Ascending aorta (tissue), 2 donors: ENCODE measurements around the gene CIRBP. TPM values are rescaled to one million over a fixed set of nuclear protein-coding genes. Genes with fewer than 3 reads are reported as not detected.
A peak's percentile ranks its signal among the peaks of the same experiment; 100 is the strongest.

Experiments used
- DNase-seq, 2 donors: peaks; one replicate each; pipeline ENCODE4 v3.0.0-alpha.2; 2019; ENCODE audit warnings: low spot score in 2 of 2
- H3K27ac ChIP-seq, 2 donors: fragments of 200-600 bp; sonication (generic); one replicate each; pipeline ENCODE4 v1.5.1; 2016 to 2017; ENCODE audit warnings: mild to moderate bottlenecking in 1 of 2
- H3K27me3 ChIP-seq: fragments of 200-600 bp; sonication (generic); one replicate; pipeline ENCODE4 v1.5.1; 2017
- H3K36me3 ChIP-seq, 2 donors: fragments of 200-600 bp; sonication (generic); one replicate each; pipeline ENCODE4 v1.5.1; 2016
- H3K4me1 ChIP-seq, 2 donors: fragments of 200-600 bp; sonication (generic); one replicate each; pipeline ENCODE4 v1.5.1; 2016 to 2017; ENCODE audit warnings: mild to moderate bottlenecking in 1 of 2
- H3K4me3 ChIP-seq, 2 donors: fragments of 200-600 bp; sonication (generic); one replicate each; pipeline ENCODE4 v1.5.1; 2016 to 2017; ENCODE audit warnings: mild to moderate bottlenecking in 1 of 2
- H3K9me3 ChIP-seq, 2 donors: fragments of 200-600 bp; sonication (generic); one replicate each; pipeline ENCODE4 v1.5.1; 2016
- intact Hi-C: fragments of 100-400 bp; cut with DNase I; formaldehyde crosslinking; loops from one replicate; pipeline ENCODE4 v1.15.1; 2023
- total RNA-seq: library from RNA; depleted of rRNA; stranded (reverse); fragments of >200 nt; gene quantifications from one replicate; pipeline ENCODE4 v1.1.0, GENCODE V29; 2016
- TF ChIP-seq, protein P1 (sequence below), 3 experiments: fragments of 200-600 bp in 2 of 3; fragments of 450-650 bp in 1 of 3; sonication (generic) in 2 of 3; IDR thresholded peaks; one replicate each; pipeline ENCODE4 v1.5.1; 2016 to 2019; ENCODE audit warnings: antibody characterized with exemption in 3 of 3, mild to moderate bottlenecking in 1 of 3, moderate library complexity in 1 of 3

CIRBP gene
- total RNA-seq, 1 donor from 2014 or later, result 442 TPM

DNA sequence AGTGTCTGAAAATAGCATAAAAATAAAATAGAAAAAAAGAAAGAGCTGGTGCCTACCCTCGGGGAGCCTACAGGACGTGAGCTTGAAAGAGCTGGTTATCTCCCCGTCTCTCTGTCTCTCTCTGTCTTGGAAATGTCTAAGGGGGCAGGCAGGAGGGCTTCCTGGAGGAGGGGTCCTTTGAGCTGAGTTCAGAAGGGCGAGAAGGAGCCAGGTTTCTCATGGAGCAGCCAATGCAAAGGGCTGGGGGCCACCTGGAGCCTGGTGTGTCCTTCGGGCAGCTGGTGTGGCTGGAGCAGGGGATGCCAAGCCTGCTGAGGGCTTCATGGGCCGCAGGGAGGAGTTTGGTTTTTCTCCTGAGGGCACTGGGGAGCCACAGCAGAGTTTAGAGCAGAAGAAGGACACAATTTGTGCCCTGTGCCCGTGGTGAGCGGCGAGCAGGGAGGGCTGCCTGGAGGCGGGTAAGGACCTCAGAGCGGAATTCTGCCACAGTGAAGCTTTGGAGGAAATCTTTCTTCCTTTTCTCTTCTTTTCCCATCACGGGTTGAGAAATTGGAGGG lies 55.2 kb downstream of the CIRBP start:
- intact Hi-C loops, result no loop called here
- H3K9me3 ChIP-seq, result no peaks in the 10 kb centered on the region
- peak overlapping the region; percentile 36 to 64 for H3K4me3 ChIP-seq
- peaks cover 11% of the 10 kb centered on the region for H3K27me3 ChIP-seq
- H3K4me1 ChIP-seq, result peaks cover 0 to 6% of the 10 kb centered on the region in 2 donors
- DNase-seq, result no peak
- no peak overlapping the region for H3K27ac ChIP-seq
- no peaks in the 10 kb centered on the region for H3K36me3 ChIP-seq
- TF ChIP-seq, protein P1, sequence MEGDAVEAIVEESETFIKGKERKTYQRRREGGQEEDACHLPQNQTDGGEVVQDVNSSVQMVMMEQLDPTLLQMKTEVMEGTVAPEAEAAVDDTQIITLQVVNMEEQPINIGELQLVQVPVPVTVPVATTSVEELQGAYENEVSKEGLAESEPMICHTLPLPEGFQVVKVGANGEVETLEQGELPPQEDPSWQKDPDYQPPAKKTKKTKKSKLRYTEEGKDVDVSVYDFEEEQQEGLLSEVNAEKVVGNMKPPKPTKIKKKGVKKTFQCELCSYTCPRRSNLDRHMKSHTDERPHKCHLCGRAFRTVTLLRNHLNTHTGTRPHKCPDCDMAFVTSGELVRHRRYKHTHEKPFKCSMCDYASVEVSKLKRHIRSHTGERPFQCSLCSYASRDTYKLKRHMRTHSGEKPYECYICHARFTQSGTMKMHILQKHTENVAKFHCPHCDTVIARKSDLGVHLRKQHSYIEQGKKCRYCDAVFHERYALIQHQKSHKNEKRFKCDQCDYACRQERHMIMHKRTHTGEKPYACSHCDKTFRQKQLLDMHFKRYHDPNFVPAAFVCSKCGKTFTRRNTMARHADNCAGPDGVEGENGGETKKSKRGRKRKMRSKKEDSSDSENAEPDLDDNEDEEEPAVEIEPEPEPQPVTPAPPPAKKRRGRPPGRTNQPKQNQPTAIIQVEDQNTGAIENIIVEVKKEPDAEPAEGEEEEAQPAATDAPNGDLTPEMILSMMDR (IDR thresholded peaks at IDR 0.05), result no peak

Other genes with a start within 250 kb of the CIRBP start
- 452 TPM for gene TMEM259, start 248.2 kb upstream of the CIRBP start, total RNA-seq
- not detected for gene RNU6-2, start 247.8 kb upstream of the CIRBP start, total RNA-seq
- gene CNN2, start 242.7 kb upstream of the CIRBP start, total RNA-seq, result 79.1 TPM
- 96.6 TPM for gene ABCA7, start 229.2 kb upstream of the CIRBP start, total RNA-seq
- 66.5 TPM for gene ARHGAP45, start 202.2 kb upstream of the CIRBP start, total RNA-seq
- 72.1 TPM for gene POLR2E, start 174.0 kb upstream of the CIRBP start, total RNA-seq
- gene GPX4, start 165.3 kb upstream of the CIRBP start, total RNA-seq, result 348 TPM
- 120 TPM for gene SBNO2, start 95.1 kb upstream of the CIRBP start, total RNA-seq
- 104 TPM for gene STK11, start 63.6 kb upstream of the CIRBP start, total RNA-seq
- gene CBARP, start 31.3 kb upstream of the CIRBP start, total RNA-seq, result 1.9 TPM
- gene ATP5F1D, start 27.6 kb upstream of the CIRBP start, total RNA-seq, result 232 TPM
- gene MIDN, start 20.7 kb upstream of the CIRBP start, total RNA-seq, result 307 TPM
- 156 TPM for gene FAM174C, start 6.2 kb downstream of the CIRBP start, total RNA-seq
- not detected for gene EFNA2, start 16.5 kb downstream of the CIRBP start, total RNA-seq
- 216 TPM for gene NDUFS7, start 114.6 kb downstream of the CIRBP start, total RNA-seq
- 56.4 TPM for gene GAMT, start 132.2 kb downstream of the CIRBP start, total RNA-seq
- gene DAZAP1, start 138.3 kb downstream of the CIRBP start, total RNA-seq, result 15.8 TPM
- gene RPS15, start 169.1 kb downstream of the CIRBP start, total RNA-seq, result 3,111 TPM
- not detected for gene APC2, start 180.8 kb downstream of the CIRBP start, total RNA-seq
- 32.7 TPM for gene C19orf25, start 209.9 kb downstream of the CIRBP start, total RNA-seq
- gene PCSK4, start 221.0 kb downstream of the CIRBP start, total RNA-seq, result 1.5 TPM
- gene REEP6, start 221.8 kb downstream of the CIRBP start, total RNA-seq, result 3.2 TPM
- 0.43 TPM for gene ADAMTSL5, start 243.7 kb downstream of the CIRBP start, total RNA-seq